GM12878 (cell line): ENCODE measurements around the gene OR2C1. TPM values are rescaled to one million over a fixed set of nuclear protein-coding genes. Genes with fewer than 3 reads are reported as not detected.

Source experiments
- ATAC-seq: fragments of 200-7000 bp; cut with Tn5 transposase; 3 replicates; pipeline ENCODE4 v1.9.1; 2020; ENCODE audit warnings: mild to moderate bottlenecking, moderate library complexity
- BruUV-seq: library from RNA; stranded (reverse); fragments of 400-500 nt; replicated peaks from 2 replicates; lab custom pipeline; 2021; lab: Mats Ljungman, UMichigan
- CTCF ChIA-PET: fragments of 300-600 bp; sonication (Branson Sonifier 250); formaldehyde crosslinking; extraction: SDS; loops from one replicate; lab custom pipeline; 2021; ENCODE audit warnings: inconsistent platforms; lab: Yijun Ruan, JAX
- POLR2A ChIA-PET: fragments of 350-600 bp; formaldehyde crosslinking; extraction: SDS; loops from one replicate; lab custom pipeline; 2021; ENCODE audit warnings: inconsistent platforms; lab: Charles Lee
- RAD21 ChIA-PET: fragments of 300-600 bp; sonication (Branson Sonifier 250); formaldehyde crosslinking; loops from one replicate; lab custom pipeline; 2023; ENCODE audit warnings: antibody characterized with exemption; ENCODE audit not compliant: unreplicated experiment; lab: Charles Lee
- SMC1A ChIA-PET: fragments of 300-600 bp; sonication (Branson Sonifier 250); formaldehyde crosslinking; loops from one replicate; lab custom pipeline; 2023; ENCODE audit not compliant: unreplicated experiment, uncharacterized antibody; lab: Charles Lee
- DNase-seq: peaks from one replicate; pipeline ENCODE4 v3.0.0-alpha.2; 2011; ENCODE audit warnings: low read depth, low spot score
- FAIRE-seq: peaks from 3 replicates; lab custom pipeline; 2011; peaks lifted over from hg19 to GRCh38; lab: Jason Lieb, UNC
- H2AFZ ChIP-seq: 2 replicates; pipeline ENCODE4 v1.6.0; 2011; ENCODE audit warnings: low read depth, low read length, control low read depth; ENCODE audit not compliant: control insufficient read depth
- H3K27ac ChIP-seq: 2 replicates; pipeline ENCODE4 v1.5.1; 2011; ENCODE audit warnings: control low read depth; ENCODE audit not compliant: control insufficient read depth, insufficient read depth
- H3K27me3 ChIP-seq, 2 experiments: replicated peaks in 1 of 2; 2 replicates each; pipeline versions ENCODE4 v1.6.0 to v1.6.1; 2011; ENCODE audit warnings: low read length in 1 of 2; ENCODE audit not compliant: control insufficient read depth in 2 of 2, insufficient read depth in 2 of 2
- H3K36me3 ChIP-seq, 2 experiments: 2 replicates each; pipeline ENCODE4 v1.5.1; 2011; ENCODE audit warnings: low read length in 1 of 2; ENCODE audit not compliant: control insufficient read depth in 2 of 2, insufficient read depth in 2 of 2
- H3K4me1 ChIP-seq: 2 replicates; pipeline ENCODE4 v1.6.1; 2011; ENCODE audit warnings: mild to moderate bottlenecking, low read length, moderate library complexity, mixed read lengths; ENCODE audit not compliant: control insufficient read depth, insufficient read depth
- H3K4me2 ChIP-seq: 2 replicates; pipeline ENCODE4 v1.6.0; 2011; ENCODE audit warnings: control low read depth; ENCODE audit not compliant: control insufficient read depth, insufficient read depth
- H3K4me3 ChIP-seq: fragments of 200-600 bp; sonication (generic); 2 replicates; pipeline ENCODE4 v1.5.1; 2016
- H3K79me2 ChIP-seq: 2 replicates; pipeline ENCODE4 v1.6.0; 2011; ENCODE audit warnings: low read length; ENCODE audit not compliant: control insufficient read depth, insufficient read depth
- H3K9ac ChIP-seq: 2 replicates; pipeline ENCODE4 v1.8.0; 2011; ENCODE audit warnings: low read length, control low read depth, mixed read lengths; ENCODE audit not compliant: control insufficient read depth, insufficient read depth
- H3K9me3 ChIP-seq: replicated peaks from 3 replicates; pipeline ENCODE4 v1.5.1; 2011; ENCODE audit warnings: mild to moderate bottlenecking, low read length; ENCODE audit not compliant: control insufficient read depth, insufficient read depth
- H4K20me1 ChIP-seq: 2 replicates; pipeline ENCODE4 v1.6.0; 2011; ENCODE audit not compliant: control insufficient read depth, insufficient read depth
- BCL11A ChIP-seq: IDR thresholded peaks from 2 replicates; pipeline ENCODE4 v1.6.1; 2011; ENCODE audit warnings: low read depth, low read length
- BCL3 ChIP-seq: IDR thresholded peaks from 2 replicates; pipeline ENCODE4 v1.6.1; 2011; ENCODE audit warnings: borderline replicate concordance, low read depth, mild to moderate bottlenecking, moderate library complexity, low read length; ENCODE audit not compliant: insufficient read depth, poor library complexity, severe bottlenecking
- CEBPZ ChIP-seq: fragments of 150-350 bp; IDR thresholded peaks from 2 replicates; pipeline ENCODE4 v1.6.1; 2016; ENCODE audit warnings: low read depth, low read length
- ETV6 ChIP-seq, 2 experiments: fragments of 450-650 bp in 1 of 2; IDR thresholded peaks in 1 of 2; conservative IDR thresholded peaks in 1 of 2; 2 replicates each; pipeline ENCODE4 v1.6.1; 2014; ENCODE audit warnings: antibody characterized with exemption in 1 of 2, borderline replicate concordance in 1 of 2, low read depth in 1 of 2, mild to moderate bottlenecking in 1 of 2, moderate library complexity in 1 of 2
- IRF4 ChIP-seq: IDR thresholded peaks from 2 replicates; pipeline ENCODE4 v1.6.1; 2011; ENCODE audit warnings: low read depth, low read length
- LARP7 ChIP-seq: fragments of 450-650 bp; IDR thresholded peaks from 2 replicates; pipeline ENCODE4 v1.6.1; 2017; ENCODE audit warnings: mild to moderate bottlenecking
- PBX3 ChIP-seq: IDR thresholded peaks from 2 replicates; pipeline ENCODE4 v1.6.1; 2011; ENCODE audit warnings: mild to moderate bottlenecking, low read depth, low read length, moderate library complexity; ENCODE audit not compliant: insufficient replicate concordance
- PML ChIP-seq: IDR thresholded peaks from 2 replicates; pipeline ENCODE4 v1.6.1; 2012; ENCODE audit warnings: low read length, inconsistent platforms
- POLR2AphosphoS2 ChIP-seq: IDR thresholded peaks from 2 replicates; pipeline ENCODE4 v1.6.1; 2011; ENCODE audit warnings: low read depth, mild to moderate bottlenecking, low read length, improper control_type of control experiment, moderate library complexity
- RCOR1 ChIP-seq: conservative IDR thresholded peaks from 2 replicates; pipeline ENCODE4 v1.6.1; 2012; ENCODE audit warnings: low read depth, low read length, improper control_type of control experiment
- TARDBP ChIP-seq: IDR thresholded peaks from 2 replicates; pipeline ENCODE4 v1.6.1; 2016; ENCODE audit warnings: borderline replicate concordance
- WGBS: methylation state at CpG from one replicate; pipeline ENCODE4 v1.1.6; 2016; ENCODE audit warnings: low lambda C conversion rate; ENCODE audit not compliant: insufficient replicate concordance, insufficient coverage; ENCODE audit errors: missing lambda C conversion rate; 5-methylcytosine and 5-hydroxymethylcytosine counted together
- in situ Hi-C: fragments of 300-500 bp; cut with MboI; formaldehyde crosslinking; loops from 9 replicates; pipeline ENCODE4 v1.14.3; 2018; ENCODE audit warnings: mixed read lengths
- intact Hi-C: fragments of 100-400 bp; cut with micrococcal nuclease; formaldehyde crosslinking; loops from one replicate; pipeline ENCODE4 v1.14.2; 2022; ENCODE audit not compliant: unreplicated experiment
- polyA plus RNA-seq, 11 experiments: library from polyadenylated mRNA; depleted of rRNA in 4 of 11; unstranded in 6 of 11; stranded (reverse) in 5 of 11; fragments of >200 nt; fragmentation: Nextera tagmentation in 4 of 11; fragmentation: Illumina TruSeq in 1 of 11; extraction: Ambion mirVana in 4 of 11; extraction: Trizol in 1 of 11; gene quantifications; 1 replicate in 1 of 11; 2 replicates in 10 of 11; pipeline versions ENCODE4 v1.2.1 to v1.2.3, GENCODE V29; 2011 to 2016; ENCODE audit warnings: inconsistent platforms in 2 of 11, missing spikeins in 2 of 11, low read depth in 1 of 11
- total RNA-seq, 4 experiments: library from RNA; depleted of rRNA in 3 of 4; stranded (reverse); fragments of >200 nt in 3 of 4; fragmentation: Illumina TruSeq in 1 of 4; extraction: Trizol in 1 of 4; gene quantifications; 2 replicates each; pipeline versions ENCODE4 v1.2.1 to v1.2.3, GENCODE V29; 2013 to 2021

OR2C1 gene
- total and polyA plus RNA-seq, 10 of the 15 experiments (the other 5 are each of a cell fraction or from before 2014, with no cell fraction given) = 0.05 to 0.21 (median 0.14) TPM; not detected in 5

- no peaks in the 10 kb centered on the region for H3K9me3 ChIP-seq
- in situ Hi-C loops = no loop called here
- POLR2A ChIA-PET = no interaction called here
- WGBS = 75% methylated on average over 10 of the region's 10 CpGs
- H2AFZ ChIP-seq = no peak overlapping the region
- no peaks in the 10 kb centered on the region for H3K27me3 ChIP-seq
- TF ChIP-seq IRF4 (no peak), BCL3 (peak; percentile 89)
- TF ChIP-seq, all 136 proteins: peak for 1
- Histone ChIP-seq H3K4me2 (no peak overlapping the region), H3K4me1 (0 out of 2 replicates have a peak, but pooled peaks cover 3% of the 10 kb centered on the region), H3K4me3 (no peak overlapping the region), H3K79me2 (no peaks in the 10 kb centered on the region), H4K20me1 (no peaks in the 10 kb centered on the region), H3K9ac (no peak overlapping the region), H3K36me3 (no peaks in the 10 kb centered on the region), H3K27ac (no peak overlapping the region)
- intact Hi-C loops = no loop called here
- ChIA-PET SMC1A (no interaction called here), RAD21 (no interaction called here), CTCF (no interaction called here)
- FAIRE-seq (no peak), ATAC-seq (no peak), DNase-seq (no peak)
- BruUV-seq = no TSS peak
Observed at GRCh38 chr16:3347586-3347985, 8.1 kb upstream of the OR2C1 start.

GRCh38 chr16:3348547-3349167 lies 7.0 kb upstream of the OR2C1 start:
- CTCF ChIA-PET = no interaction called here
- 6% methylated on average over 4 of the region's 4 CpGs for WGBS
- TF ChIP-seq BCL11A (no peak), ETV6 (conservative IDR thresholded peaks at IDR 0.05 in 1 of 2, IDR thresholded peaks at IDR 0.05 in 1 of 2; ENCODE audit: borderline replicate concordance in 1 of 2, low read depth in 1 of 2) (no peak), CEBPZ (no peak), POLR2AphosphoS2 (no peak), TARDBP (no peak), LARP7 (no peak), RCOR1 (no peak), PBX3 (peak; percentile 73), PML (no peak)

More at GRCh38 chr16:3348547-3349167, 7.0 kb upstream of the OR2C1 start:
- ChIA-PET POLR2A (no interaction called here), RAD21 (no interaction called here), SMC1A (no interaction called here)
- BruUV-seq = no TSS peak
- no peak overlapping the region for H3K9ac ChIP-seq
- no peaks in the 10 kb centered on the region for H4K20me1 ChIP-seq
- H3K4me3 ChIP-seq = no peak overlapping the region
- no peak overlapping the region for H3K27ac ChIP-seq
- no peaks in the 10 kb centered on the region for H3K36me3 ChIP-seq
- no peaks in the 10 kb centered on the region for H3K79me2 ChIP-seq
- ATAC-seq (peak; percentile 77), FAIRE-seq (no peak), DNase-seq (peak; percentile 24)
- H3K27me3 ChIP-seq = no peaks in the 10 kb centered on the region
- 0 out of 2 replicates have a peak, but pooled peaks cover 3% of the 10 kb centered on the region for H3K4me1 ChIP-seq
- intact Hi-C loops = no loop called here
- no peak overlapping the region; the same call in 1 of the 2 replicates for H2AFZ ChIP-seq
- H3K4me2 ChIP-seq = no peak overlapping the region
- no peaks in the 10 kb centered on the region for H3K9me3 ChIP-seq
- in situ Hi-C loops = no loop called here
